ENCODE measurements around the gene R3HCC1L. TPM values are rescaled to one million over a fixed set of nuclear protein-coding genes. Genes with fewer than 3 reads are reported as not detected.

R3HCC1L gene
- total RNA-seq, 4 donors from 2014 or later, result 8.5 to 11.5 (median 11.0) TPM

DNA sequence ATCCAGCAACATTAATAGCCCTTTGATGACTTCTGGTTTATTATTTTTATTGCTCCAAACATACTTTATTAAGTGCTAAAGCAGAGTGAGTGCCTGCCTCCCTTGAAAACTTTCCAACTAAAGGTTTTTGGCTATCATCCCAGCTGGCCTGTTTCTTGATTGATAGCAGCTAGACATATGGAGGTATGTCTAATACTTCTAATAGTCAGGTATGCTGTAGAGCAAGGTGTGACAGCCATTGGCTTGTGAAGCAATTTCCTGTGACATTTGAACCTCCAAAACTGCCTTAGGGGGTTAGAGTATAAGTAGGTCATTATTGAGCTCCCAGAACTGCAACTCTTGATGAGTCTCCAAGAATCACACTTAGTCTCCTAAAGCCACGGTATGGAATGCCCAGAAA is 77.7 kb downstream of the R3HCC1L start:
- TF ChIP-seq CTCF (IDR thresholded peaks at IDR 0.05), result no peak
- DNase-seq (ENCODE audit: low spot score) (no peak), ATAC-seq (ENCODE audit: low FRiP score) (no peak)

GRCh38 chr10:98213740-98214139 is 79.3 kb downstream of the R3HCC1L start:
- ATAC-seq (ENCODE audit: low FRiP score), result no peak
- TF ChIP-seq CTCF (IDR thresholded peaks at IDR 0.05), result no peak
- no peak for DNase-seq (ENCODE audit: low spot score)

DNA sequence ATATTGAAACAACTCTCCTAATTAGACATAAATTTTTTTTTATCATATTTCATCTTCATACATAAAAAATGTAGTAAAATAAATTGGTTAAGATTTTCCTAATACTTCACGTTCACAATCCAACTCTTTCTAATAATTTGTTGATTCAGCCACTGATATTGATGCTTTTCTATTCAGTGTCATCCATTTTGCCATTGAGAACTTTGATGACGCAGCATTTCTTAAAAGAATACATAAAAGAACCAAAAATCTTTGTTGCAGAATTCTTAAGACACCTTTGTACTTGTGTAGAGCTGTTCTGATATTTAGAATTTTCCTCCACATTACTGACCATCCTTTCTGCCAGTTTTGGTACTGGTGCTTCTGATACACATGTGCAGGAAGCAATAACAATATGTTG is 80.9 kb downstream of the R3HCC1L start:
- no peak for DNase-seq (ENCODE audit: low spot score)
- TF ChIP-seq CTCF (IDR thresholded peaks at IDR 0.05), result no peak
- ATAC-seq (ENCODE audit: low FRiP score), result no peak

- DNase-seq (ENCODE audit: low spot score), result no peak
- no peak for TF ChIP-seq CTCF (IDR thresholded peaks at IDR 0.05)
- ATAC-seq (ENCODE audit: low FRiP score), result no peak
These were observed 83.3 kb downstream of the R3HCC1L start for GRCh38 chr10:98217801-98218200.

DNA sequence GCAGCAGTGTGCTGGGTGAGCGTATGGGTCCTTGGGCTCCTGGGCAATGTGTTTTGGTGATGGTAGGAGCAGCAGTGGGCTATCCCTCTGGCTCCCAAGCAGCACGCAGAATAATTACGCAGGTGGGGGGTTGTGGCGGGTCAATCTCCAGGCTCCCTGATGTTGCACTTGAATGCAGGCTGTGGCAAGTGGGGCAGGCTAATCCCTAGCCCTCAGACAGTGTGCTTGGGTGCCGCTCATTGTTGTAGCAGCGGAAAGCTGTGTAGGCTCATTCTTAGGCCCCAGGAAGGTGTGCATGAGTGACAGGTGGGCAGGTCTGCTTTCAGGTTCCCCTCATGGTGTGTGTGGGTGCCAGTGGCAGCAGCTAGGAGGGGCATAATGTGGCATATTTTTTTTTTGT is 89.4 kb downstream of the R3HCC1L start:
- no peak for DNase-seq (ENCODE audit: low spot score)
- no peak for ATAC-seq (ENCODE audit: low FRiP score)
- no peak for TF ChIP-seq CTCF (IDR thresholded peaks at IDR 0.05)

DNA sequence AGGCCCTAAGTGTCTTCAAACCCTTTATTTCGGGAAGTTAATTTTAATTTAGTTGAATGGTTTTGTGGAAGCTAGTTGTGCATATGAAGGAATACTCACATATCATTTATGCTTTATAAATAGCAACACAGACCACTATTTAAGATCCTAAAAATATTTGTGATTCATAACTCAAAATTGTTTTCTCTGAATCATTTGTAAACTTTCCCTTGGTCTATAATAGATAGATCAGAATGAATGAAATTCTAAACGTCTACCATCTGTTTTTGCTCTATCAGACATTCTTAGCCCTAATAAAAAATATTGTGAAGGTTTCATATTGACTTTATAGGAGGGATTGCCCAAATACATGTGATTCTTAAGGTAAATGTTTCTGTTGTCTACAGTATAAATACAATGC is 90.1 kb downstream of the R3HCC1L start:
- TF ChIP-seq CTCF (IDR thresholded peaks at IDR 0.05), result no peak
- DNase-seq (ENCODE audit: low spot score) (no peak), ATAC-seq (ENCODE audit: low FRiP score) (no peak)

DNA sequence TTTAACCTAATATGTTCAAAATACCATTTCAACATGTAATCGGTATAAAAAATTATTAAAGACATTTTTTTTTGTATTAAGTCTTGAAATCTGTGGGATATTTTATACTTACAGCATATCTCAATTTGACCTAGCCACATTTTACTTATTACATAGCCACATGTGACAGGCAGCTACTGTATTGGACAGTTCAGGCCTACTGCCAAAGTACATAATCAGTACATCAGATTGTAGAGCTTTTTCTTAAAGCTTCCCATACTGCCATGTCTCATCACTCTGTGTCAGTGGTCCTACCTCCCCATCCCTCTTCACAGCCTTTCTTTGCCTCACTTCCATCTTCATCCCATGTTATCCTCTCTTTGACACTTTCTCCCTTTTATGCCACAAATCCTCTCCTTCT is 90.5 kb downstream of the R3HCC1L start:
- DNase-seq (ENCODE audit: low spot score), result no peak
- no peak for ATAC-seq (ENCODE audit: low FRiP score)

More for the DNA sequence above, 90.5 kb downstream of the R3HCC1L start:
- no peak for TF ChIP-seq CTCF (IDR thresholded peaks at IDR 0.05)

All from omental fat pad (tissue), 4 donors.